Activated effector memory CD4-positive, alpha-beta T cell treated with anti-CD3 and anti-CD28 coated beads, Interleukin-2, amount 50 U/mL, for 16 hours (primary cell): ENCODE measurements around the gene DNAAF9.

Source experiments
- DNase-seq: peaks from one replicate; pipeline ENCODE4 v3.0.0-alpha.2; 2020

DNAAF9 gene

DNA sequence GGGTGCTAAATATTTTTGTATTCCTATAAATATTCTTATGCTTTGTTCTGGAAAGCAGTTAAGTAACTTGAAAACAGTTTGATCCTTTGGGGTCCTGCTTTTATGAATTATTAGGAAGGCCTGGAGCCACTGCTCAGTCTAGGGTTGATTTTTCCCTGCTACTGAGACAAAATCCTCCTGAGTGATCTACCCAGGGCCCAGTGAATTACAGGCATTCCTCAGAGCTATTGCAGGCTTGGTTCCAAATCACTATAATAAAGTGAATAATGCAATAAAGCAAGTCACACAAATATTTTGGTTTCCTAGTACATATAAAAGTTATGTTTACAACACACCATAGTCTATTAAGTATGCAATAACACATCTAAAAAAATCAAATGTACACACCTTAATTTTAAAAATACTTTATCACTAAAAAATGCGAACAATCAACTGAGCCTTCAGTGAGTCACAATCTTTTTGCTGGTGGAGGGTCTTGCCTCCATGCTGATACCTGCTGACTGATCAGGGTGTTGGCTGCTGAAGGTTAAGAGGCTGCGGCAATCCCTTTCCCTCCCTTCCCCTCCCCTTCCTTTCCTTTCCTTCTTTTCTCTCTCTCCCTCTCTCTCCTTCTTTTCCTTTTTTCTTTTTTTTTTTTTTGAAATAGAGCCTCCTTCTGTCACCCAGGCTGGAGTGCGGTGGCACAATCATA, 43.0 kb downstream of the DNAAF9 start:
- no peak for DNase-seq

GRCh38 chr20:3360752-3361151, 46.7 kb downstream of the DNAAF9 start:
- no peak for DNase-seq

DNA sequence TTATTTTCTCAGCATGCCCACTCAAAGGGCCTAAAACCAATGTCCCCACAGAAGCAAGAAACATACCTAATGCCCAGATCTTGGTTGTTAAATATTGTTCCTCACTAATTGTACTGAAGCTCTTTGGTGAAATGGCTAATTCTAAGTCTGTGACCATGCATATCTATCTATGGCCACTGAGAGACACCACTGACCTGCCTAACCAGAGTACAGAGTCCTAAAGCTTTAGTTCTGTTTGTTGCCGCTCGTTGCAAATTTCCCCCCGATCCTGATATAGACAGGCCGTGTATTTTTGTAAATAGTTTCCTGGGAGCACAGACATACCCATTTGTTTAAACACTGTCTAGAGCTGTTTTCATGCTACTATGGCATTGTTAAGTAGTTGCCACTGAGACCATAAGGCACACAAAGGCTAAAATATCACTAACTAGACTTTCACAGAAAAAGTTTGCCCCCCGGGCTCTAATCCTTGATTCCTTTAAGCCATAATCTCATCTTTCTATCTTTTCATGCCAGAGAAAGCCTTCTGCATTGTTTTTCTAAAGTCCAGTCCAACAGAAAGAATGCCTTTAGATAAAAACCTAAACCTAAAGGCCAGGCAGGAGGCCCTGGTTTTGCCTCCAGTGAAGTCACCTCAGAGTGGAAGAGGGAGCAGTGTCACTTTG, 48.7 kb downstream of the DNAAF9 start:
- no peak for DNase-seq
